HEK293 (cell line): ENCODE results near the gene P2RY2.

Experiments used
- CTCF ChIP-seq: fragments of 450-650 bp; formaldehyde crosslinking; IDR thresholded peaks from 2 replicates; pipeline ENCODE4 v1.5.1; 2016; ENCODE audit warnings: missing biosample characterization, missing genetic modification characterization
- REST ChIP-seq: fragments of 450-650 bp; formaldehyde crosslinking; IDR thresholded peaks from 2 replicates; pipeline ENCODE4 v1.5.1; 2016; ENCODE audit warnings: missing biosample characterization, missing genetic modification characterization
- YY1 ChIP-seq: fragments of 450-650 bp; formaldehyde crosslinking; IDR thresholded peaks from 2 replicates; pipeline ENCODE4 v1.5.1; 2018; ENCODE audit warnings: missing biosample characterization, missing genetic modification characterization
- ZBTB17 ChIP-seq: fragments of 450-650 bp; formaldehyde crosslinking; IDR thresholded peaks from 2 replicates; pipeline ENCODE4 v1.5.1; 2016; ENCODE audit warnings: missing biosample characterization, missing genetic modification characterization
- ZNF18 ChIP-seq: fragments of 450-650 bp; formaldehyde crosslinking; IDR thresholded peaks from 2 replicates; pipeline ENCODE4 v1.5.1; 2016; ENCODE audit warnings: missing biosample characterization, missing genetic modification characterization
- ZNF692 ChIP-seq: fragments of 450-650 bp; formaldehyde crosslinking; IDR thresholded peaks from 2 replicates; pipeline ENCODE4 v1.5.1; 2016; ENCODE audit warnings: missing biosample characterization, missing genetic modification characterization
- ZNF76 ChIP-seq: fragments of 450-650 bp; formaldehyde crosslinking; IDR thresholded peaks from 2 replicates; pipeline ENCODE4; 2016; ENCODE audit warnings: low read depth, missing biosample characterization, missing genetic modification characterization, borderline replicate concordance
- ZNF768 ChIP-seq: fragments of 450-650 bp; formaldehyde crosslinking; IDR thresholded peaks from 2 replicates; pipeline ENCODE4 v1.5.1; 2018; ENCODE audit warnings: missing biosample characterization, mild to moderate bottlenecking, missing genetic modification characterization
- ZNF785 ChIP-seq: fragments of 450-650 bp; formaldehyde crosslinking; IDR thresholded peaks from 2 replicates; pipeline ENCODE4 v1.5.1; 2016; ENCODE audit warnings: missing biosample characterization, missing genetic modification characterization

DNA sequence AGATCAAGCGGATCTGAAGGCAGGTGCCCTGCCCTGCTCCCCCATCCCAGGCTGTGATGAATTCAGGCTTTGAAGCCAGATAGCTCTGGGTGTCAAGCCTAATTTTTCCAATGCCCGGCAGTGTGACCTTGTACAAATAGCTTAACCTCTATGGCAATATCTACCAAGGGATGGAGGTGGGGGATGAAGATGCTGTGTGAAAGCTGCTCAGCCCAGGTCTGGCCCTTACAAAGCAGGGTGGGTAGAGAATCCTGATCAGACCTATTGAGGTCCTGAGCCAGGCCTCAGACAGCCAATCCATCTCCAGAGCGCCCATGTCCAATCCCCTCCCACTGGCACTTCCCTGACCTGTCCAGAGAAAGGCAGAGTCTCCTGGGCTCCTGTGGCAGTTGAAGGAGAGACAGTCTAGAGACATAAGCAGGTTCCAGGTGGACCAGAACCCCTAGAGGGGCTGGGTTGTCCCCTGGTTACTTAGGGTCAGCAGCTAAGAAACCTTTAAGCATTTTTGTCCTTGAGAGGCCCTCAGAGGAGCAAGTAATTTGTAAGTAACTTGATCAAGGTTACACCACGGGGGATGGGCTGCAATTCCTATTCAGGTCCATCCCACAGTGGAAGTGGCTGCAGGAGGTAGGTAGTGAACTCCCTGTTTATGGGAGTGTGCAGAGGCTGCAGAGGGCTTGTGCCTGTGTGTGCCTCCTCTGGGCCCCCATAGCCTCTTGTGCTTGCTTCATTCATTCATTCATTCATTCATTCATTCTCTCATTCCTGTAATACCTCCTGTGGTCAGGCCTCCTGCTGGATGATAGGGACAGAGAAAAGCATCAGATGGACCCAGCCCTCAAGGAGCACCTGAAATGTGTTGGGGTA lies 10.4 kb downstream of the P2RY2 start:
- TF ChIP-seq REST (tag by site-specific recombination) (no peak), ZNF785 (tag by site-specific recombination) (no peak), CTCF (tag by site-specific recombination) (no peak), ZNF76 (no peak), ZNF692 (tag by site-specific recombination) (no peak), YY1 (tag by site-specific recombination) (no peak), ZNF768 (tag by site-specific recombination) (no peak), ZBTB17 (tag by site-specific recombination) (no peak), ZNF18 (no peak)
